Astrocyte of the cerebellum (primary cell): ENCODE measurements around the gene PYGL.
"Not testable (repeated sequence)": the region's sequence is repeated elsewhere in the genome, so short reads cannot be mapped to it uniquely, and the experiment has no call there.

Experiments
- DNase-seq: peaks from one replicate; pipeline ENCODE4 v3.0.0-alpha.2; 2011; ENCODE audit warnings: low read depth
- H3K4me3 ChIP-seq: 2 replicates; pipeline ENCODE4 v1.5.1; 2011; ENCODE audit warnings: mild to moderate bottlenecking, low read depth, low read length, moderate library complexity
- in situ Hi-C: cut with HindIII; loops from 2 replicates; pipeline ENCODE4 v1.10.0; 2017; ENCODE audit warnings: low sequenced_read_pairs
- TF ChIP-seq, protein P1 (sequence below): IDR thresholded peaks from 2 replicates; pipeline ENCODE4 v1.5.1; 2012; ENCODE audit warnings: low read length, low read depth, moderate library complexity, mild to moderate bottlenecking; ENCODE audit errors: missing control alignments

Gene PYGL

DNA sequence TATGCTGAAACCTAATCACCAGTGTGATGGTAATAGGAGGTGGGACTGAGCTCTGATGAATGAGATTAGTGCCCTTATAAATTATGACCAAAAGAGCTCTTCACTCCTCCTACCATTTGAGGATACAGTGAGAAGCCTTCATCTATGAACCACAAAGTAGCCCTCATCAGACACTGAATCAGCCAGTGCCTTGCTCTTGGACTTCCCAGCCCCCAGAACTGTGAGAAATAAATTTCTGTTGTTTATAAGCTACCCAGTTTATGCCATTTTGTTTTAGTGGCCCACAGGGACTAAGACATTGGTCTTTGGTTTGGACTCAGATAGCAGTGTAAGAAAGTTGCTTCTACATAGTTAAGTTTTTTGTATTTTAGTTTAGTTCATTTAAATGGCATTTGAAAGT, 39.6 kb downstream of the PYGL start:
- in situ Hi-C loops = no loop called here

DNA sequence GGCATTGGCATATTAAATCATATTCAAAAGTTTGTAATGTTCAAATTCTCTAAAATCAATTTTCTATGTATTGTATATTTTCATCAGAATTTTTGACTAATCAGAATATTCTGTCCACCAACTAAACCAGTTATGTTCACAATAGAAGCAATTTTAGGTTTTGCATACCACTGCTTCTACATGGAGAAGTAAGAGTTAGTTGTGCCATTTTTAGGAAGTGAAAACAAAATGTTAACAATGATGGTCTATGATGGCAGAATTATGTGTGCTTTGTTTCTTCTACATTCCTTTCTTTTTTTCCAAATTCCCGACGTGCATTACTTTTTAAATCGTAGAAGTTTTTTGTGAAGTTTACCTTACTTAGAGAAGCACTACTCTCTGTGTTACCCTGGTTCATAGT, 42.9 kb downstream of the PYGL start:
- in situ Hi-C loops = no loop called here

More for the DNA sequence above, 39.6 kb downstream of the PYGL start:
- TF ChIP-seq, protein P1, sequence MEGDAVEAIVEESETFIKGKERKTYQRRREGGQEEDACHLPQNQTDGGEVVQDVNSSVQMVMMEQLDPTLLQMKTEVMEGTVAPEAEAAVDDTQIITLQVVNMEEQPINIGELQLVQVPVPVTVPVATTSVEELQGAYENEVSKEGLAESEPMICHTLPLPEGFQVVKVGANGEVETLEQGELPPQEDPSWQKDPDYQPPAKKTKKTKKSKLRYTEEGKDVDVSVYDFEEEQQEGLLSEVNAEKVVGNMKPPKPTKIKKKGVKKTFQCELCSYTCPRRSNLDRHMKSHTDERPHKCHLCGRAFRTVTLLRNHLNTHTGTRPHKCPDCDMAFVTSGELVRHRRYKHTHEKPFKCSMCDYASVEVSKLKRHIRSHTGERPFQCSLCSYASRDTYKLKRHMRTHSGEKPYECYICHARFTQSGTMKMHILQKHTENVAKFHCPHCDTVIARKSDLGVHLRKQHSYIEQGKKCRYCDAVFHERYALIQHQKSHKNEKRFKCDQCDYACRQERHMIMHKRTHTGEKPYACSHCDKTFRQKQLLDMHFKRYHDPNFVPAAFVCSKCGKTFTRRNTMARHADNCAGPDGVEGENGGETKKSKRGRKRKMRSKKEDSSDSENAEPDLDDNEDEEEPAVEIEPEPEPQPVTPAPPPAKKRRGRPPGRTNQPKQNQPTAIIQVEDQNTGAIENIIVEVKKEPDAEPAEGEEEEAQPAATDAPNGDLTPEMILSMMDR = no peak
- no peak for DNase-seq
- no peak overlapping the region for H3K4me3 ChIP-seq

DNA sequence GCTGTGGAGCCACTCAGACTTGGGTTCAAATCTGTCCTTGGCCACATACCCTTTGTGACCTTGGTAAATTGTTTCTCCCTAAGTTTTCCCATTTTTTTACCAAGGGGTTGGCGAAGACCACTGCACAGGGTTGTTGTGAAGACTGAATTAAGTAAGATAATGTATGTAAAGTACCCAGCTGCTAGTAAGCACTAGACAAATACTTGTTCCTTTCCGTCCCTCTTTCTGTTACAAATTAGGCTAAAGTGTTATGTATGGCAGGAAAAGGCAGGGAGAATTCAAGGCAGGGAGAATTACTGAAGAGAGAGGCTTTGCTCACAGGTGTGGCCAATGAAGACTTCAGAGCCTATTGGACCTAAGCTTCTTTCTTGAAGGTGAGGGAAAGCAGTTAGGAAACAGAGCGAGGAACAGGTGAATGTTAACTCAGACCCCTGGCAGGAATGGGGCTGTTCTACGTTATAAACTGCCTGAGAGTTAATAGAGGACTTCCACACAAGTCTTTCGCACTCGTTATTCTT, 46.6 kb downstream of the PYGL start:
- DNase-seq = no peak
- TF ChIP-seq, protein P1 = no peak
- in situ Hi-C loops = no loop called here
- no peak overlapping the region for H3K4me3 ChIP-seq

More for the DNA sequence above, 42.9 kb downstream of the PYGL start:
- DNase-seq = no peak
- TF ChIP-seq, protein P1 = no peak
- H3K4me3 ChIP-seq = no peak overlapping the region

DNA sequence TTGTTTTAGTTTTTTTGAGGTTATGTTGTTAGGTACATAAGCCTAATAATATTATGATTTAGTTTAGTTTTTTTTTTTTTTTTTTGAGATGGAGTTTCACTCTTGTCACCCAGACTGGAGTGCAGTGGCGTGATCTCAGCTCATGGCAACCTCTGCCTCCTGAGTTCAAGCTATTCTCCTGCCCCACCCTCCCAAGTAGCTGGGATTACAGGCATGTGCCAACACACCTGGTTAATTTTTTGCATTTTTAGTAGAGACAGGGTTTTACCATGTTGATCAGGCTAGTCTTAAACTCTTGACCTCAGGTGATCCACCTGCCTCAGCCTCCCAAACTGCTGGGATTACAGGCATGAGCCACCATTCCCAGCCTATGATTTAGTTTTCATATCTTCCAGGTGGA, 47.3 kb downstream of the PYGL start:
- in situ Hi-C loops, DNase-seq, H3K4me3 ChIP-seq: not testable (repeated sequence)

DNA sequence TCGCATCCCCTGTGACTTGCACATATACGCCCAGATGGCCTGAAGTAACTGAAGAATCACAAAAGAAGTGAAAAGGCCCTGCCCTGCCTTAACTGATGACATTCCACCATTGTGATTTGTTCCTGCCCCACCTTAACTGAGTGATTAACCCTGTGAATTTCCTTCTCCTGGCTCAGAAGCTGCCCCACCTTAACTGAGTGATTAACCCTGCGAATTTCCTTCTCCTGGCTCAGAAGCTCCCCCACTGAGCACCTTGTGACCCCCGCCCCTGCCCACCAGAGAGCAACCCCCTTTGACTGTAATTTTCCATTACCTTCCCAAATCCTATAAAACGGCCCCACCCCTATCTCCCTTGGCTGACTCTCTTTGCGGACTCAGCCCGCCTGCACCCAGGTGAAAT, 47.9 kb downstream of the PYGL start:
- in situ Hi-C loops, DNase-seq, H3K4me3 ChIP-seq: not testable (repeated sequence)

DNA sequence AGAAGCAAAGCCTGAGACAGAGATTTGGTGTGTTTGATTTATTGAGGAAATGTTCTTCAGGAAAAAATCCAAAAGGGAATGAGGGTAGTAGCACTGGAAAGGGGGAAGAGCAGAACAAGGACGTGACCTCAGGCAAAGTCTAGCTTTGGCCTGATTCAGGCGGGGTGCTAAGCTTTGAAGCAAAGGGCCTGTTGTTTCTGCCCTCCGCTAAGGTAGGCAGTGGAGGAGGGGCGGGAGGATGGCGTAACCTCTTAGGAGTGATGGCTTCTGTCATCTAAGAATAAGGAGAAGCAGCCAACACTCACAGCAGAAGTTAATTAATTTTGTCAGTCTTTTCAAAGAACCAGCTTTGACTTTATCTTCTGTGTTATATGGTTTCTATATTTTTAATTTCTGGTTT, 52.0 kb downstream of the PYGL start:
- TF ChIP-seq, protein P1 = no peak
- in situ Hi-C loops = no loop called here
- no peak overlapping the region for H3K4me3 ChIP-seq
- no peak for DNase-seq

DNA sequence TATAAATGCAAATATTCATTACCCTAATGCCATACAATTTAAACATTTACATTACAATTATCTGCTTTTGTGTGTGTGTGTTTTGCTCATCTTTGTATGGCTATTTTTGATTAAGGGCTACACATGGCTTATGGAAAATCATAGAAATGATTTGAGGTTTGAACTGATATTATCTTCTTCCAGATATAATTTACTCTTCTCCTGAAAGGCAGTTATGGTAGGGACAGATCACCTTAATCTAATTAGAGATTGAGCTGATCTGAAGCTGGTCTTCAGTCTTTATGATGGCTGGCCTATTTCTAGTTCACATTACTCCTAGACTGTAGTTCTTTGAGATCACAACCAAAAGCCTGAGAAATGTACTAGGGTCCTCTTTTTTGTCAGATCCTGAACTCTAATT, 56.8 kb downstream of the PYGL start:
- TF ChIP-seq, protein P1 = no peak
- no peak overlapping the region for H3K4me3 ChIP-seq
- no peak for DNase-seq
- in situ Hi-C loops = no loop called here

DNA sequence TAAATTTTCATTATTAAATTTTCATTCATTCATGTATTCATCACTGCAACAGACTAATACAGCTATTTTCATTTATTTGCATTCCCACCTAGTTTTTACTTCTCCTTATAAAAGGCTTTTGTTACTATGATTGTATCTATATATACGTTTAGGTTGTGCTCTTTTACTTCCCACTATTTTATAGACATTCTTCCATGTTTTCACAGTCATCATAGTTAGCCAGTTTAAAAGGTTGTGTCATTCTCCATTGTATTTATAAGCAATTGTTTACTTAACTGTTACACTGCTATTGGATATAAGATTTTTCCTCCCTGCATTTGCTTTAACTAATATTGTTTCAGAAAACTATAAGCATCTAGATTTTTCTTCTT, 60.5 kb downstream of the PYGL start:
- no peak overlapping the region for H3K4me3 ChIP-seq
- TF ChIP-seq, protein P1 = no peak
- in situ Hi-C loops = no loop called here
- DNase-seq = no peak
